Liver (tissue), 9 donors: Measurements from ENCODE around the gene ZBTB45. TPM values are rescaled to one million over a fixed set of nuclear protein-coding genes. Genes with fewer than 3 reads are reported as not detected.

Experiments
- DNase-seq: peaks from one replicate; pipeline ENCODE4 v3.0.0-alpha.2; 2017; ENCODE audit warnings: low spot score
- H3K27ac ChIP-seq, 2 donors: one replicate each; pipeline ENCODE4 v1.7.0; 2013; ENCODE audit warnings: inconsistent platforms in 2 of 2, low read length in 2 of 2, control low read depth in 1 of 2, low read depth in 1 of 2, mild to moderate bottlenecking in 1 of 2
- H3K27me3 ChIP-seq, 4 donors: one replicate each; pipeline versions ENCODE4 v1.6.1 to v1.7.0; 2013; ENCODE audit warnings: low read length in 3 of 4, inconsistent platforms in 1 of 4, mild to moderate bottlenecking in 1 of 4, moderate library complexity in 1 of 4; ENCODE audit not compliant: control insufficient read depth in 4 of 4, insufficient read depth in 4 of 4
- H3K36me3 ChIP-seq, 4 donors: one replicate each; pipeline versions ENCODE4 v1.6.1 to v1.7.0; 2013; ENCODE audit warnings: low read length in 3 of 4, mild to moderate bottlenecking in 3 of 4, low read depth in 1 of 4, moderate library complexity in 1 of 4; ENCODE audit not compliant: control insufficient read depth in 4 of 4, insufficient read depth in 3 of 4
- H3K4me1 ChIP-seq, 4 donors: one replicate each; pipeline versions ENCODE4 v1.6.1 to v1.7.0; 2013; ENCODE audit warnings: low read length in 3 of 4, mild to moderate bottlenecking in 3 of 4, moderate library complexity in 1 of 4; ENCODE audit not compliant: control insufficient read depth in 4 of 4, insufficient read depth in 4 of 4
- H3K4me3 ChIP-seq, 3 donors: one replicate each; pipeline versions ENCODE4 v1.6.1 to v1.7.0; 2013; ENCODE audit warnings: low read length in 3 of 3, control low read depth in 1 of 3, low read depth in 1 of 3, mild to moderate bottlenecking in 1 of 3
- H3K9ac ChIP-seq, 2 donors: one replicate each; pipeline ENCODE4 v1.7.0; 2013; ENCODE audit warnings: low read length in 2 of 2, mild to moderate bottlenecking in 2 of 2, moderate library complexity in 2 of 2, control low read depth in 1 of 2, low read depth in 1 of 2
- H3K9me3 ChIP-seq, 4 donors: one replicate each; pipeline versions ENCODE4 v1.6.1 to v1.7.0; 2013; ENCODE audit warnings: low read length in 3 of 4; ENCODE audit not compliant: control insufficient read depth in 4 of 4
- EGR1 ChIP-seq, 2 donors: IDR thresholded peaks; 2 replicates each; pipeline ENCODE4 v1.6.1; 2016 to 2018; ENCODE audit warnings: antibody characterized with exemption in 2 of 2, low read depth in 2 of 2
- FOXA1 ChIP-seq: IDR thresholded peaks from 2 replicates; pipeline ENCODE4 v1.6.1; 2016; ENCODE audit warnings: antibody characterized with exemption
- GABPA ChIP-seq, 2 donors: IDR thresholded peaks in 1 of 2; conservative IDR thresholded peaks in 1 of 2; 2 replicates each; pipeline ENCODE4 v1.6.1; 2016; ENCODE audit warnings: antibody characterized with exemption in 2 of 2, mild to moderate bottlenecking in 1 of 2, moderate library complexity in 1 of 2
- HNF4A ChIP-seq, 2 donors: conservative IDR thresholded peaks; 2 replicates each; pipeline ENCODE4 v1.6.1; 2016; ENCODE audit warnings: antibody characterized with exemption in 2 of 2, mild to moderate bottlenecking in 2 of 2
- JUND ChIP-seq, 2 donors: IDR thresholded peaks; 2 replicates each; pipeline ENCODE4 v1.6.1; 2016; ENCODE audit warnings: antibody characterized with exemption in 2 of 2
- NR2F2 ChIP-seq: IDR thresholded peaks from 2 replicates; pipeline ENCODE4 v1.6.1; 2016; ENCODE audit warnings: antibody characterized with exemption
- RAD21 ChIP-seq, 2 donors: IDR thresholded peaks; 2 replicates each; pipeline ENCODE4 v1.6.1; 2016; ENCODE audit warnings: antibody characterized with exemption in 2 of 2, mild to moderate bottlenecking in 2 of 2
- SP1 ChIP-seq: IDR thresholded peaks from 2 replicates; pipeline ENCODE4 v1.6.1; 2018; ENCODE audit warnings: antibody characterized with exemption, mild to moderate bottlenecking
- TAF1 ChIP-seq: conservative IDR thresholded peaks from 2 replicates; pipeline ENCODE4 v1.6.1; 2016; ENCODE audit warnings: antibody characterized with exemption, mild to moderate bottlenecking
- YY1 ChIP-seq: IDR thresholded peaks from 2 replicates; pipeline ENCODE4 v1.6.1; 2016; ENCODE audit warnings: antibody characterized with exemption, mild to moderate bottlenecking
- WGBS: extraction: QIAGEN DNeasy Blood & Tissue Kit; methylation state at CpG from one replicate; pipeline ENCODE4 v1.1.7; 2013; 5-methylcytosine and 5-hydroxymethylcytosine counted together
- polyA plus RNA-seq, 2 donors: library from polyadenylated mRNA; stranded (reverse) in 1 of 2; unstranded in 1 of 2; fragments of 200-250 nt in 1 of 2; fragments of >200 nt in 1 of 2; fragmentation: Nextera tagmentation in 1 of 2; extraction: Ambion mirVana in 1 of 2; gene quantifications; one replicate each; pipeline versions ENCODE4 v1.2.1 to v1.2.3, GENCODE V29; 2013 to 2015
- total RNA-seq, 2 donors: library from RNA; depleted of rRNA; stranded (reverse); fragments of >200 nt; gene quantifications; one replicate each; pipeline ENCODE4 v1.2.3, GENCODE V29; 2014
- TF ChIP-seq, protein P1 (sequence below): IDR thresholded peaks from 2 replicates; pipeline ENCODE4 v1.6.1; 2016; ENCODE audit warnings: antibody characterized with exemption
- TF ChIP-seq, protein P2 (sequence below): IDR thresholded peaks from 2 replicates; pipeline ENCODE4 v1.6.1; 2016; ENCODE audit warnings: antibody characterized with exemption, mild to moderate bottlenecking
- TF ChIP-seq, protein P3 (sequence below): IDR thresholded peaks from 2 replicates; pipeline ENCODE4 v1.6.1; 2016; ENCODE audit warnings: antibody characterized with exemption
- TF ChIP-seq, protein P4 (sequence below): IDR thresholded peaks from 2 replicates; pipeline ENCODE4 v1.6.1; 2016; ENCODE audit warnings: antibody characterized with exemption
- donor health status: healthy.
- donor health status: healthy.
- donor health status: healthy.
- donor health status: healthy.
- donor health status: healthy.

The ZBTB45 gene
- total and polyA plus RNA-seq, 4 donors = 2.1 to 4.0 (median 2.7) TPM

DNA sequence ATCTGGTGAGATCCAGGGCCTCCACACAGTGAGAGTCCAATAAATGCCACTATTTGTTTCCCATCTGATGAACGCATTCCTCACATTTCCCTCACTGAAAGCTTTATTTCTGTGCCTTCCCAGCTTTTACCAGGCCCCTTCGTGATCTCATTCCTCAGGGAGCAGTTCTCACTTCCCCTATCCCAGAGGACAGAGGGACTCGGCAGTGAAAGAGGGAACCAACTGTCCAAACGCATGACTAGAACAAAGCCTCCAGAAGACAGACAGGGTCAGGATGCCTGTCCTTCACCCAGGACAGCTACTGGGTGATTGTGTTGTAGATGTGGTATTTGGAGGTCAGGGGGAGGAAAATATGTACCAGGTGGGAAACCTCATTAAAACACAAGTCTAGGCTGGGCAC, 2.0 kb upstream of the ZBTB45 start:
- TF ChIP-seq, protein P1, sequence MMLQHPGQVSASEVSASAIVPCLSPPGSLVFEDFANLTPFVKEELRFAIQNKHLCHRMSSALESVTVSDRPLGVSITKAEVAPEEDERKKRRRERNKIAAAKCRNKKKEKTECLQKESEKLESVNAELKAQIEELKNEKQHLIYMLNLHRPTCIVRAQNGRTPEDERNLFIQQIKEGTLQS = no peak
- TF ChIP-seq TAF1 (no peak), SP1 (no peak), GABPA (IDR thresholded peaks at IDR 0.05 in 1 of 2, conservative IDR thresholded peaks at IDR 0.05 in 1 of 2) (no peak), EGR1 (IDR thresholded peaks at IDR 0.05; ENCODE audit: low read depth in 2 of 2) (no peak), FOXA1 (no peak)
- TF ChIP-seq, protein P2, sequence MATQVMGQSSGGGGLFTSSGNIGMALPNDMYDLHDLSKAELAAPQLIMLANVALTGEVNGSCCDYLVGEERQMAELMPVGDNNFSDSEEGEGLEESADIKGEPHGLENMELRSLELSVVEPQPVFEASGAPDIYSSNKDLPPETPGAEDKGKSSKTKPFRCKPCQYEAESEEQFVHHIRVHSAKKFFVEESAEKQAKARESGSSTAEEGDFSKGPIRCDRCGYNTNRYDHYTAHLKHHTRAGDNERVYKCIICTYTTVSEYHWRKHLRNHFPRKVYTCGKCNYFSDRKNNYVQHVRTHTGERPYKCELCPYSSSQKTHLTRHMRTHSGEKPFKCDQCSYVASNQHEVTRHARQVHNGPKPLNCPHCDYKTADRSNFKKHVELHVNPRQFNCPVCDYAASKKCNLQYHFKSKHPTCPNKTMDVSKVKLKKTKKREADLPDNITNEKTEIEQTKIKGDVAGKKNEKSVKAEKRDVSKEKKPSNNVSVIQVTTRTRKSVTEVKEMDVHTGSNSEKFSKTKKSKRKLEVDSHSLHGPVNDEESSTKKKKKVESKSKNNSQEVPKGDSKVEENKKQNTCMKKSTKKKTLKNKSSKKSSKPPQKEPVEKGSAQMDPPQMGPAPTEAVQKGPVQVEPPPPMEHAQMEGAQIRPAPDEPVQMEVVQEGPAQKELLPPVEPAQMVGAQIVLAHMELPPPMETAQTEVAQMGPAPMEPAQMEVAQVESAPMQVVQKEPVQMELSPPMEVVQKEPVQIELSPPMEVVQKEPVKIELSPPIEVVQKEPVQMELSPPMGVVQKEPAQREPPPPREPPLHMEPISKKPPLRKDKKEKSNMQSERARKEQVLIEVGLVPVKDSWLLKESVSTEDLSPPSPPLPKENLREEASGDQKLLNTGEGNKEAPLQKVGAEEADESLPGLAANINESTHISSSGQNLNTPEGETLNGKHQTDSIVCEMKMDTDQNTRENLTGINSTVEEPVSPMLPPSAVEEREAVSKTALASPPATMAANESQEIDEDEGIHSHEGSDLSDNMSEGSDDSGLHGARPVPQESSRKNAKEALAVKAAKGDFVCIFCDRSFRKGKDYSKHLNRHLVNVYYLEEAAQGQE = no peak
- TF ChIP-seq, protein P3, sequence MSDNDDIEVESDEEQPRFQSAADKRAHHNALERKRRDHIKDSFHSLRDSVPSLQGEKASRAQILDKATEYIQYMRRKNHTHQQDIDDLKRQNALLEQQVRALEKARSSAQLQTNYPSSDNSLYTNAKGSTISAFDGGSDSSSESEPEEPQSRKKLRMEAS = no peak
- TF ChIP-seq, protein P4, sequence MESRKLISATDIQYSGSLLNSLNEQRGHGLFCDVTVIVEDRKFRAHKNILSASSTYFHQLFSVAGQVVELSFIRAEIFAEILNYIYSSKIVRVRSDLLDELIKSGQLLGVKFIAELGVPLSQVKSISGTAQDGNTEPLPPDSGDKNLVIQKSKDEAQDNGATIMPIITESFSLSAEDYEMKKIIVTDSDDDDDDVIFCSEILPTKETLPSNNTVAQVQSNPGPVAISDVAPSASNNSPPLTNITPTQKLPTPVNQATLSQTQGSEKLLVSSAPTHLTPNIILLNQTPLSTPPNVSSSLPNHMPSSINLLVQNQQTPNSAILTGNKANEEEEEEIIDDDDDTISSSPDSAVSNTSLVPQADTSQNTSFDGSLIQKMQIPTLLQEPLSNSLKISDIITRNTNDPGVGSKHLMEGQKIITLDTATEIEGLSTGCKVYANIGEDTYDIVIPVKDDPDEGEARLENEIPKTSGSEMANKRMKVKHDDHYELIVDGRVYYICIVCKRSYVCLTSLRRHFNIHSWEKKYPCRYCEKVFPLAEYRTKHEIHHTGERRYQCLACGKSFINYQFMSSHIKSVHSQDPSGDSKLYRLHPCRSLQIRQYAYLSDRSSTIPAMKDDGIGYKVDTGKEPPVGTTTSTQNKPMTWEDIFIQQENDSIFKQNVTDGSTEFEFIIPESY = no peak
- Histone ChIP-seq H3K27me3 (no peaks in the 10 kb centered on the region), H3K4me3 (no peak overlapping the region), H3K27ac (no peak overlapping the region), H3K36me3 (peaks cover 0 to 4% (median under 1%) of the 10 kb centered on the region in 4 donors), H3K9ac (no peak overlapping the region), H3K9me3 (no peaks in the 10 kb centered on the region), H3K4me1 (peaks cover 2 to 29% (median 20%) of the 10 kb centered on the region in 4 donors)
- no peak for DNase-seq
- 84% methylated on average over 4 of the region's 4 CpGs for WGBS

DNA sequence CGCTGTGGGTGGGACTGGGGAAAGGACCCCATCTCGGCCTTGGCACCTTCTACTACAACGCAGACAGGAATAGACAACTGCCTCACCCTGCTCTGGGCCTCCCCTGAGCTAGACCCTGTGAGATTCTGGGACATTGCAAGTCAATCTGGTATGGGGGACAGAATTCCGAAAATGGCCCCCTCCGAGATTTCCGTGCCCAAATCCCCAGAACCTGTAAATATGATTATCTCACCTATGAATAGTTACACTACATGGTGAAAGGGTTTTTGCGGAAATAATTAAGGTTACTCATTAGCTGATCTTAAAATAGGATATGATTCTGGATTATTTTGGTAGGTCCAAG, 618 bp upstream of the ZBTB45 start:
- Histone ChIP-seq H3K27ac (peak overlapping the region; percentile 95), H3K9ac (peak overlapping the region; percentile 61 to 72), H3K27me3 (no peaks in the 10 kb centered on the region), H3K4me1 (peaks cover 2 to 37% (median 20%) of the 10 kb centered on the region in 4 donors), H3K4me3 (peak overlapping the region; percentile 78 to 94 (median 88)), H3K9me3 (no peaks in the 10 kb centered on the region), H3K36me3 (peaks cover 0 to 9% (median 3%) of the 10 kb centered on the region in 4 donors)
- DNase-seq = no peak
- 14% methylated on average over 7 of the region's 7 CpGs for WGBS
- TF ChIP-seq FOXA1 (no peak), RAD21 (IDR thresholded peaks at IDR 0.05) (no peak), YY1 (no peak), HNF4A (conservative IDR thresholded peaks at IDR 0.05) (no peak), JUND (IDR thresholded peaks at IDR 0.05) (no peak), NR2F2 (no peak), GABPA (IDR thresholded peaks at IDR 0.05 in 1 of 2, conservative IDR thresholded peaks at IDR 0.05 in 1 of 2) (no peak), TAF1 (no peak)
- TF ChIP-seq, protein P1 = no peak
- TF ChIP-seq, protein P2 = no peak
